ENCODE data around the gene RRP7A.

GRCh38 chr22:42509548-42509947 is 10.0 kb downstream of the RRP7A start:
- TF ChIP-seq, protein P1, sequence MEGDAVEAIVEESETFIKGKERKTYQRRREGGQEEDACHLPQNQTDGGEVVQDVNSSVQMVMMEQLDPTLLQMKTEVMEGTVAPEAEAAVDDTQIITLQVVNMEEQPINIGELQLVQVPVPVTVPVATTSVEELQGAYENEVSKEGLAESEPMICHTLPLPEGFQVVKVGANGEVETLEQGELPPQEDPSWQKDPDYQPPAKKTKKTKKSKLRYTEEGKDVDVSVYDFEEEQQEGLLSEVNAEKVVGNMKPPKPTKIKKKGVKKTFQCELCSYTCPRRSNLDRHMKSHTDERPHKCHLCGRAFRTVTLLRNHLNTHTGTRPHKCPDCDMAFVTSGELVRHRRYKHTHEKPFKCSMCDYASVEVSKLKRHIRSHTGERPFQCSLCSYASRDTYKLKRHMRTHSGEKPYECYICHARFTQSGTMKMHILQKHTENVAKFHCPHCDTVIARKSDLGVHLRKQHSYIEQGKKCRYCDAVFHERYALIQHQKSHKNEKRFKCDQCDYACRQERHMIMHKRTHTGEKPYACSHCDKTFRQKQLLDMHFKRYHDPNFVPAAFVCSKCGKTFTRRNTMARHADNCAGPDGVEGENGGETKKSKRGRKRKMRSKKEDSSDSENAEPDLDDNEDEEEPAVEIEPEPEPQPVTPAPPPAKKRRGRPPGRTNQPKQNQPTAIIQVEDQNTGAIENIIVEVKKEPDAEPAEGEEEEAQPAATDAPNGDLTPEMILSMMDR (IDR thresholded peaks at IDR 0.05), result no peak
- TF ChIP-seq POLR2A (IDR thresholded peaks at IDR 0.05), result no peak
